HL-60 (cell line): ENCODE results near the gene ATP8A2.

Source experiments
- DNase-seq, 2 experiments: peaks; one replicate each; pipeline ENCODE4 v3.0.0-alpha.2; 2010 to 2020; ENCODE audit warnings: low read depth in 1 of 2, low spot score in 1 of 2
- H3K27ac ChIP-seq: fragments of 250-450 bp; sonication (Bioruptor Pico); replicated peaks from 2 replicates; pipeline ENCODE4 v1.5.1; 2020; ENCODE audit warnings: mild to moderate bottlenecking, moderate library complexity
- H3K27me3 ChIP-seq: fragments of 250-450 bp; sonication (Bioruptor Pico); 2 replicates; pipeline ENCODE4 v1.5.1; 2021; ENCODE audit warnings: mild to moderate bottlenecking, moderate library complexity; ENCODE audit not compliant: insufficient read depth, poor library complexity, severe bottlenecking
- H3K4me3 ChIP-seq: replicated peaks from 2 replicates; pipeline ENCODE4 v1.5.1; 2011; ENCODE audit warnings: mild to moderate bottlenecking, control low read depth, low read length; ENCODE audit not compliant: insufficient read depth
- CTCF ChIP-seq: IDR thresholded peaks from one replicate; pipeline ENCODE4 v1.5.1; 2011; ENCODE audit warnings: low read length, control low read depth, inconsistent platforms; ENCODE audit not compliant: insufficient read depth
- GABPA ChIP-seq: IDR thresholded peaks from 2 replicates; pipeline ENCODE4 v1.6.1; 2012; ENCODE audit warnings: low read depth
- POLR2AphosphoS5 ChIP-seq: IDR thresholded peaks from 2 replicates; pipeline ENCODE4 v1.6.1; 2012; ENCODE audit warnings: low read depth
- REST ChIP-seq: IDR thresholded peaks from 2 replicates; pipeline ENCODE4 v1.6.1; 2012; ENCODE audit warnings: low read depth; ENCODE audit not compliant: insufficient replicate concordance
- SPI1 ChIP-seq: IDR thresholded peaks from 2 replicates; pipeline ENCODE4 v1.6.1; 2012; ENCODE audit warnings: low read depth, mild to moderate bottlenecking, borderline replicate concordance

The ATP8A2 gene

GRCh38 chr13:25727810-25728209 lies 356.0 kb downstream of the ATP8A2 start:
- DNase-seq: no peak
- Histone ChIP-seq H3K4me3 (no peak overlapping the region), H3K27me3 (peaks cover 2% of the 10 kb centered on the region), H3K27ac (no peak overlapping the region)
- no peak for TF ChIP-seq REST
- TF ChIP-seq SPI1: no peak
- TF ChIP-seq CTCF: no peak
- no peak for TF ChIP-seq GABPA
- no peak for TF ChIP-seq POLR2AphosphoS5

GRCh38 chr13:25729201-25729600 lies 357.4 kb downstream of the ATP8A2 start:
- H3K27me3 ChIP-seq: peaks cover 2% of the 10 kb centered on the region
- DNase-seq: no peak
- H3K4me3 ChIP-seq: no peak overlapping the region
- no peak for TF ChIP-seq CTCF
- TF ChIP-seq SPI1: no peak
- no peak for TF ChIP-seq REST
- TF ChIP-seq POLR2AphosphoS5: no peak
- TF ChIP-seq GABPA: no peak
- no peak overlapping the region for H3K27ac ChIP-seq

- TF ChIP-seq REST (no peak), SPI1 (no peak), CTCF (no peak), GABPA (no peak), POLR2AphosphoS5 (no peak)
- H3K27me3 ChIP-seq: peaks cover 2% of the 10 kb centered on the region
- no peak overlapping the region for H3K27ac ChIP-seq
- H3K4me3 ChIP-seq: no peak overlapping the region
- no peak for DNase-seq
Observed at GRCh38 chr13:25731037-25731436, 359.3 kb downstream of the ATP8A2 start.
